ENCODE results near the gene WASL. TPM values are rescaled to one million over a fixed set of nuclear protein-coding genes. Genes with fewer than 3 reads are reported as not detected.
"Not testable (repeated sequence)": the region's sequence is repeated elsewhere in the genome, so short reads cannot be mapped to it uniquely, and the experiment has no call there.

Gene WASL
- total and polyA plus RNA-seq, 9 donors, result 11.4 to 39.4 (median 30.2) TPM

DNA sequence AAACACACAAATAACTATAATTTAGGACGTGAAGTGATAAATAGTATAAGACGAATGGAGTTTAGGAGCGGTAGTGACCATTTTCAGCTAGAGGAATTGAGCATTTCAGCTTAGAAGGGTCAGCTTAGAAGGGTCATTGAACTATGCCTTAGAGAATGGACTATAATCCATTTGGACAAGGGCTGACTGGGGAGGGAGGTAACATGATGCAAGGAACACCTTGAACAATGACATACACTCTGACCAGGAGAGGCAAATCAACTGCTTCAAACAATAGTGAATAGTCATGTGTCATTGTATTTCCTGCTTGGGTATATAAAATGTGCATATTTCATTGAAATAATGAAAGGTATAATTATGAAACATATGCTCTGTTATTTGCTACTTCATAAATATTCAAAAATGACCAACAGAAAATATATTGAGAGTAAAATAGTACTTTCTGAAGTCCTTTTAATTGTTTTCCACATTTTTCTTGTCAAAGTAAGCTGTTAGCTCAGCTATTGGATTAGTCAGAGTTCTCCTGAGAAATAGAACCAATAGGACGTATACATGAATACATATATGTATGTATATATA, 40.5 kb upstream of the WASL start:
- no peak overlapping the region for H3K4me3 ChIP-seq (ENCODE audit: low read length)
- H3K27me3 ChIP-seq (ENCODE audit: control insufficient read depth, insufficient read depth, low read length), result no peaks in the 10 kb centered on the region
- H3K27ac ChIP-seq (ENCODE audit: low read length), result no peak overlapping the region
- H3K9me3 ChIP-seq (replicated peaks; ENCODE audit: control insufficient read depth, low read depth, low read length), result no peaks in the 10 kb centered on the region
- no peaks in the 10 kb centered on the region for H3K4me1 ChIP-seq (ENCODE audit: control insufficient read depth, insufficient read depth, low read length)
- no peaks in the 10 kb centered on the region for H3K36me3 ChIP-seq (ENCODE audit: control insufficient read depth, insufficient read depth, low read length)
- 100% methylated on average over 1 of the region's 4 CpGs for WGBS (ENCODE audit: insufficient coverage)
- DNase-seq, result no peak

DNA sequence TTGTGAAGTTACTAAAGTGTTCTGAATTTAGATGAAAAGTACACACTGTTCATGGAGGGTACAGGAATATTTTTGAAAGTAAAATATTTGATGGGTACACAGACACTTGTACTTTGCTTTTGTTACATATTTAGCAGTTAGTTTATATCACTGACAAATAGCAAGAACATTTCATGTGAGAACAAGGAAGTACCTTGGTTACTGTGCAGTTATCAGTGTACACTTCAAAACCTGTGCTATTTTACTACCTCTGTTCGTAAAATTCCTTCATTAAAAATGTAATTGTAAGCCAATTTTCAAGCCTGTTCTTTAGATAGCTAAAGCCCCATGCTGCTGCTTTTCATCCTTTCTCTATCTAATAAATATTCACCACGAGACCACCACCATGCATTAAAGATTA, 39.8 kb upstream of the WASL start:
- Histone ChIP-seq H3K27ac (ENCODE audit: low read length) (no peak overlapping the region), H3K27me3 (ENCODE audit: control insufficient read depth, insufficient read depth, low read length) (no peaks in the 10 kb centered on the region), H3K4me1 (ENCODE audit: control insufficient read depth, insufficient read depth, low read length) (no peaks in the 10 kb centered on the region), H3K4me3 (ENCODE audit: low read length) (no peak overlapping the region), H3K9me3 (replicated peaks; ENCODE audit: control insufficient read depth, low read depth, low read length) (no peaks in the 10 kb centered on the region), H3K36me3 (ENCODE audit: control insufficient read depth, insufficient read depth, low read length) (no peaks in the 10 kb centered on the region)
- no peak for DNase-seq
- no CpG with 5 or more reads among the region's 2 CpGs for WGBS (ENCODE audit: insufficient coverage)

DNA sequence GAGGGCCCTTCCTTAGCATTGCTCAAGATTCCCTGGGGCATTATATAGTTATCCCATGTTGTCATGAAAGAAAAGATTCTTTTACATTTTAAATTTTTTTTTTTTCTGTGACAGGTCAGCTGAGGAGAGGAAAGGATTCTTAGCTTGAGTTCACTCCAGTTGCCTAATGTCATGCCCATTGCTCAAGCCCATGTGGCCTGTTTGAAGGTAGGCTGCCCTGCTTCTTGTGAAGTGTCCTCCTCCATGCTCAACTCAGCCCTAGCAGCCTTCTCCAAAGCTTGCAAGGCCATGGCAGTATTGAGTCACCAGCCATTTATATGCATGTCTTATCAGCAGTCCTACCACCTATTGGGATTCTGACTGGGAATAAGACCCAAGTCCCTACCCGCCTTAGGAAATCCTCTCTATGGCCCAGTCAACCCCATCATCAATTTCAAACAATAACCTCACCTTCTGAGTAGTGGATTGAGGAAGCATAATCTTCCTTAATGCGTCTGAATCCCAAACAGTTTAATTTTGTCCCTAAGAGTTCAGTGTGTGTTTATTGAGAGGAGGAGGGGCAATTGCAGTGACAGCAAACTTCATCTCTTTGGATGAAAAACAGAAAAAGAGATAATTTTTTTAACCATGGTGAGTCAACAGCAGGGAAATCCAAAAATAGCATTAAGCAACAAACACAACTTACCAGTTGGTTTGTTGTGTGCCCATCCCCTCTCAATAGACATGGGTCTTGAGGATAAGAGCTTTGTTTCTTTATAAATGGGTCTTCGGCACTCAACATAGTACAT, 38.6 kb upstream of the WASL start:
- WGBS (ENCODE audit: insufficient coverage), result no CpG with 5 or more reads among the region's 3 CpGs
- H3K27me3 ChIP-seq (ENCODE audit: control insufficient read depth, insufficient read depth, low read length), result no peaks in the 10 kb centered on the region
- H3K4me3 ChIP-seq (ENCODE audit: low read length), result no peak overlapping the region
- H3K9me3 ChIP-seq (replicated peaks; ENCODE audit: control insufficient read depth, low read depth, low read length), result no peaks in the 10 kb centered on the region
- no peaks in the 10 kb centered on the region for H3K4me1 ChIP-seq (ENCODE audit: control insufficient read depth, insufficient read depth, low read length)
- no peaks in the 10 kb centered on the region for H3K36me3 ChIP-seq (ENCODE audit: control insufficient read depth, insufficient read depth, low read length)
- H3K27ac ChIP-seq (ENCODE audit: low read length), result no peak overlapping the region
- no peak for DNase-seq

DNA sequence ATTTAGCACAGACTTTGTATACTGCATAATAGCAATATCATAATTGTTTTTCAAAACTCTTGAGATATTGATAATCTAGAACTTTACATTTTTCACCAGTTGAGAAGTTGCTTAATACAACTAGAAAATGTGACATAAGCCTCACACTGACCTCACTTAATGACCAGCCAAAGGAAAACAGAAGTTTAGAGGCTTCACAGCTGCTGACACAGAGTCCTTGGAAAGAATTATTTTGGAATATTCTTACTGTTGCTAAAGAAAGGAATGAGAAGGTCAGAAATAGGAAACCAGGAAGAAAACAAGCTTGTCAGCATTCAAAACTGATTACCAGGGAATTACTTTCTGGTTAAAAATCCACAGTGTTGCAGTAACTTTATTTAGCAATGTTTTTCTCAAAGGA, 35.5 kb upstream of the WASL start:
- H3K4me3 ChIP-seq (ENCODE audit: low read length), result no peak overlapping the region
- H3K9me3 ChIP-seq (replicated peaks; ENCODE audit: control insufficient read depth, low read depth, low read length), result no peaks in the 10 kb centered on the region
- no peaks in the 10 kb centered on the region for H3K36me3 ChIP-seq (ENCODE audit: control insufficient read depth, insufficient read depth, low read length)
- peak; percentile 62 for DNase-seq
- H3K27me3 ChIP-seq (ENCODE audit: control insufficient read depth, insufficient read depth, low read length), result no peaks in the 10 kb centered on the region
- H3K27ac ChIP-seq (ENCODE audit: low read length), result no peak overlapping the region
- no peaks in the 10 kb centered on the region for H3K4me1 ChIP-seq (ENCODE audit: control insufficient read depth, insufficient read depth, low read length)

DNA sequence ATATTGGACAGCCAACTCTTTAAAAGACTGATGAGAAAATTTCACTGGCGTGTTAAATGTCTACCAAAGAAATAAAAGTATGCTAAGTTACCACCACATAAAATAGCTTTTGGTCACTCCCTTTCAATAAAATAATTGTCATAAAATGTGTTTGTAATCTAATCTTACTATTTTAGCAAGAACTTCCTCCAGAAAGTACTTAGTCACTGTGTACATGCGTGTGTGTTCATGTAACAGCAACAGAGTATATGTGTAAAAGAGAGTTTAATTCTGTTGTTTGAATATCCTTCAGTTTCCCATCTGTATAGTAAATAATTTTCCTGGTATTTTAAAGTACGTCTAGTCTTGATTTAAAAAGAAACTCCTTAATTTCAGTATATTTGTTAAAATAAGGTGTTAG, 35.0 kb upstream of the WASL start:
- Histone ChIP-seq H3K36me3 (ENCODE audit: control insufficient read depth, insufficient read depth, low read length) (no peaks in the 10 kb centered on the region), H3K27me3 (ENCODE audit: control insufficient read depth, insufficient read depth, low read length) (no peaks in the 10 kb centered on the region), H3K27ac (ENCODE audit: low read length) (no peak overlapping the region), H3K9me3 (replicated peaks; ENCODE audit: control insufficient read depth, low read depth, low read length) (no peaks in the 10 kb centered on the region), H3K4me1 (ENCODE audit: control insufficient read depth, insufficient read depth, low read length) (no peaks in the 10 kb centered on the region), H3K4me3 (ENCODE audit: low read length) (no peak overlapping the region)
- no peak for DNase-seq
- no CpG with 5 or more reads among the region's 3 CpGs for WGBS (ENCODE audit: insufficient coverage)

DNA sequence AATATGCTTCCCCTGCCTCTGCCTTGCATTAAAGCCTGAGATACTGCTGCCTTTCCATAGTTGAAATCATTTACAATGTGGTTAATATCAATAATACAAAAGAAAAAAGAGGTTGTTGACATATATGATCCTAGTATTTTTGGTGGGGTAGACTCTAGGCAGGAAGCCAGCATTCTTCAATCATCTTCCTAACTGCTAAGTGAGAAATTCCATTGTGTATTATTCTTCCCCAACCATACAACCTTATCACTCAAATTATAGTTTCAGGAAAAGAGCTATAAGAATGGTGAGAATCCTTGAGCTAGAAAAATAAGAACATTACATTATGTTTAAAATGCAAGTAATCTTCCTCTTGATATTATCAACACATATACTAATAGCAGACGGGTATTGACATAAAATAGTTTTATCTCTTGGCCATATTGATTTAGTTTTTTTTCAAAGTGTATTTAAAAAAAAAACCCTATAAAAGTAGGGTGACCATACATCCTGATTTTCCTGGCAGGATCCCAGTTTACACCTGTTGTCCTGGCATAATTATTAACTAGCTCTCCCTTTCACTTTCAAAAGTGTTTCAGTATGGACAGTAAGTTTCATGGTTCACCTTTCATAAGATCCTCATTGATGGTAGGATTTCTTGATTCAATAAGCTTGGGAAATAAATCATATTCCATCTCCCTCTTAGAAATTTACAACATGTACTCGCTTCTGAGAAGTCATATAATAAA, 33.4 kb upstream of the WASL start:
- Histone ChIP-seq H3K9me3 (replicated peaks; ENCODE audit: control insufficient read depth, low read depth, low read length) (no peaks in the 10 kb centered on the region), H3K27ac (ENCODE audit: low read length) (no peak overlapping the region), H3K4me3 (ENCODE audit: low read length) (no peak overlapping the region), H3K36me3 (ENCODE audit: control insufficient read depth, insufficient read depth, low read length) (no peaks in the 10 kb centered on the region), H3K4me1 (ENCODE audit: control insufficient read depth, insufficient read depth, low read length) (no peaks in the 10 kb centered on the region), H3K27me3 (ENCODE audit: control insufficient read depth, insufficient read depth, low read length) (no peaks in the 10 kb centered on the region)
- no CpG with 5 or more reads among the region's 2 CpGs for WGBS (ENCODE audit: insufficient coverage)
- DNase-seq, result no peak

DNA sequence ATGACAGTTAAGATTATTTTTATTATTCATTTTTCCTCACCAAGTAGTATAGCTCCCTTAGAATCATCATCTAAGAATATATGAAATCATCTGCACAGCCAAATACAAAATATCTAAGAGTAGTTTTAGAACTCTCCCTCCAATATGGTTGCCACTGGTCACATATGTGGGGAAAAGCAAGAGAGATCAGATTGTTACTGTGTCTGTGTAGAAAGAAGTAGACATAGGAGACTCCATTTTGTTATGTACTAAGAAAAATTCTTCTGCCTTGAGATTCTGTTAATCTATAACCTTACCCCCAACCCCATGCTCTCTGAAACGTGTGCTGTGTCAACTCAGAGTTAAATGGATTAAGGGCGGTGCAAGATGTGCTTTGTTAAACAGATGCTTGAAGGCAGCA, 31.7 kb upstream of the WASL start:
- H3K27ac ChIP-seq (ENCODE audit: low read length); H3K4me1 ChIP-seq (ENCODE audit: control insufficient read depth, insufficient read depth, low read length); H3K9me3 ChIP-seq (replicated peaks; ENCODE audit: control insufficient read depth, low read depth, low read length); H3K4me3 ChIP-seq (ENCODE audit: low read length); H3K27me3 ChIP-seq (ENCODE audit: control insufficient read depth, insufficient read depth, low read length); H3K36me3 ChIP-seq (ENCODE audit: control insufficient read depth, insufficient read depth, low read length); DNase-seq: not testable (repeated sequence)
- WGBS (ENCODE audit: insufficient coverage), result no CpG with 5 or more reads among the region's 2 CpGs

DNA sequence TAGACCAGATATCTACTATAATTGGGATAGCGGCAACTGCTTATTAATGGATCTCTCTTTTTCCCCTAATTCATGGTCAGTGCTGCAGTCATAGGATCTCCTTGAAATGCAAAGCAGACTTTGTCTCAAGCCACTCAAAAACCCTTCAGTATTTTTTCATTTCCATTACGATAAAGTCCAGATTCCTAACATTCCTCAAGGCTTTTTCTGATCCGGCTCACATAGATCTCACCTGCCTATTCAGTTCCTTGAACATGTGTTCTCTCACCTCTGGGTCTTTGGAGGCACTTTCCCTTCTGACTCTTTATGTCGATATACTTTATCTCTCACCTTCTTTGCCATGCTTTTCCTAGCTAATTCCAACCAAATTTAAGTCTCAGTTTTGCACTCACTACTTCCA, 25.7 kb upstream of the WASL start:
- 54% methylated on average over 3 of the region's 4 CpGs for WGBS (ENCODE audit: insufficient coverage)
- H3K9me3 ChIP-seq (replicated peaks; ENCODE audit: control insufficient read depth, low read depth, low read length), result no peaks in the 10 kb centered on the region
- H3K4me3 ChIP-seq (ENCODE audit: low read length), result no peak overlapping the region
- H3K27me3 ChIP-seq (ENCODE audit: control insufficient read depth, insufficient read depth, low read length), result no peaks in the 10 kb centered on the region
- no peaks in the 10 kb centered on the region for H3K4me1 ChIP-seq (ENCODE audit: control insufficient read depth, insufficient read depth, low read length)
- no peaks in the 10 kb centered on the region for H3K36me3 ChIP-seq (ENCODE audit: control insufficient read depth, insufficient read depth, low read length)
- no peak overlapping the region for H3K27ac ChIP-seq (ENCODE audit: low read length)
- DNase-seq, result no peak

DNA sequence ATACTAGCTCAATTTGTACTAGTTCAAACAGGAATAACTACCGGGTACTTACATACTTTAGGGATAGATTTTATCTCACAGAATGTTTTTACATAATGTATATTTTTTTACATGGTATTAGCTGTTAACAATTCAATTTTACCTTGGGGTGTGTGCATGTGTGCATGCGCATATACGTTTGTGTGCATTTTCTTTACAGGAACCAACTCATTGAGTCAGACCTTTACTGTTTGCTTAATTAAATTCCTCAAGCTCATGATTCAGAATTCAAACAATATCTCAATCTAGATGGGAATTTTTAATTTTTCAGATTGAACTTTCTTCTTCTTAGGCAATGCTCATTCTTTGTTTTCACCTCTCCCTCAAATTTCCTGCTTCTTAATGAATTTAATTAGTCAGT, 24.7 kb upstream of the WASL start:
- WGBS (ENCODE audit: insufficient coverage), result no CpG with 5 or more reads among the region's 3 CpGs
- Histone ChIP-seq H3K27me3 (ENCODE audit: control insufficient read depth, insufficient read depth, low read length) (no peaks in the 10 kb centered on the region), H3K4me3 (ENCODE audit: low read length) (no peak overlapping the region), H3K36me3 (ENCODE audit: control insufficient read depth, insufficient read depth, low read length) (no peaks in the 10 kb centered on the region), H3K27ac (ENCODE audit: low read length) (no peak overlapping the region), H3K9me3 (replicated peaks; ENCODE audit: control insufficient read depth, low read depth, low read length) (no peaks in the 10 kb centered on the region), H3K4me1 (ENCODE audit: control insufficient read depth, insufficient read depth, low read length) (no peaks in the 10 kb centered on the region)
- DNase-seq, result no peak

DNA sequence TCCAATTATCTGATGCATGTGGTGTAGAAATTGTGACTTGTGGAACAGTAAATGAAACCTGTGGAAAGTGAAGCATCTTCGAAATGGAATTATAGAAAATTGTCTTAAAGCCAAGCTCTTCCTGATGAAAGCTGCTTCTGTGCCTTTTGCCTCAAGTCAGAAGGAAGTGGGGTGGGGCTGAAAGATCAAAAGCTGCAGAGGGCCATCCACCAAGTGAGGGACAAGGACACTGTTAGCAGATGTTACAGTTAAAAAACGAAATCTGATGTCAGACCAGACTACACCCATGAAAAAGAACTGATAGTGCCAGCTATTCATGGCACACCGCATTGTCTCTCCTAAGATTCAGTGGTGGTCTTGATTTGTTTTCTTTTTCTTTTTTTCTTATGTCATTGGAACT, 23.8 kb upstream of the WASL start:
- Histone ChIP-seq H3K9me3 (replicated peaks; ENCODE audit: control insufficient read depth, low read depth, low read length) (no peaks in the 10 kb centered on the region), H3K27me3 (ENCODE audit: control insufficient read depth, insufficient read depth, low read length) (no peaks in the 10 kb centered on the region), H3K27ac (ENCODE audit: low read length) (no peak overlapping the region), H3K36me3 (ENCODE audit: control insufficient read depth, insufficient read depth, low read length) (no peaks in the 10 kb centered on the region), H3K4me3 (ENCODE audit: low read length) (no peak overlapping the region), H3K4me1 (ENCODE audit: control insufficient read depth, insufficient read depth, low read length) (no peaks in the 10 kb centered on the region)
- 100% methylated on average over 1 of the region's 3 CpGs for WGBS (ENCODE audit: insufficient coverage)
- DNase-seq, result no peak
